Endodermal cell (in vitro differentiated cells): ENCODE data around the gene CLCN7. TPM values are rescaled to one million over a fixed set of nuclear protein-coding genes. Genes with fewer than 3 reads are reported as not detected.

ENCODE experiments used
- DNase-seq: peaks from one replicate; pipeline ENCODE4 v3.0.0-alpha.2; 2017
- H3K27ac ChIP-seq: 2 replicates; pipeline ENCODE4 v1.5.1; 2013; ENCODE audit warnings: mild to moderate bottlenecking, low read depth, low read length, moderate library complexity
- H3K27me3 ChIP-seq: 2 replicates; pipeline ENCODE4 v1.6.1; 2013; ENCODE audit warnings: mild to moderate bottlenecking, low read length, moderate library complexity; ENCODE audit not compliant: insufficient read depth, control insufficient read depth, poor library complexity, severe bottlenecking
- H3K36me3 ChIP-seq: 2 replicates; pipeline ENCODE4 v1.7.0; 2013; ENCODE audit warnings: mild to moderate bottlenecking, low read length, moderate library complexity; ENCODE audit not compliant: control insufficient read depth, insufficient read depth
- H3K4me1 ChIP-seq: one replicate; pipeline ENCODE4 v1.7.0; 2013; ENCODE audit warnings: low read length; ENCODE audit not compliant: control insufficient read depth, insufficient read depth
- H3K4me3 ChIP-seq: 2 replicates; pipeline ENCODE4 v1.5.1; 2013; ENCODE audit warnings: mild to moderate bottlenecking, low read length, moderate library complexity
- H3K9ac ChIP-seq: 2 replicates; pipeline ENCODE4 v1.6.1; 2013; ENCODE audit warnings: mild to moderate bottlenecking, low read length, moderate library complexity; ENCODE audit not compliant: poor library complexity, severe bottlenecking; ENCODE audit errors: extremely low read depth
- H3K9me3 ChIP-seq: 2 replicates; pipeline ENCODE4 v1.6.1; 2013; ENCODE audit warnings: mild to moderate bottlenecking, low read length, moderate library complexity; ENCODE audit not compliant: control insufficient read depth
- H3K27ac Mint-ChIP-seq: 2 replicates; pipeline ENCODE4 v1.8.0; 2020; ENCODE audit warnings: mixed read lengths
- H3K27me3 Mint-ChIP-seq: 2 replicates; pipeline ENCODE4 v1.8.0; 2021; ENCODE audit warnings: mild to moderate bottlenecking, mixed read lengths; ENCODE audit not compliant: insufficient read depth
- H3K36me3 Mint-ChIP-seq: 2 replicates; pipeline ENCODE4 v1.8.0; 2020; ENCODE audit warnings: low read depth, mixed read lengths
- H3K4me1 Mint-ChIP-seq: 2 replicates; pipeline ENCODE4 v1.8.0; 2020; ENCODE audit warnings: mixed read lengths
- H3K4me3 Mint-ChIP-seq: 2 replicates; pipeline ENCODE4 v1.8.0; 2020; ENCODE audit warnings: mild to moderate bottlenecking, moderate library complexity, mixed read lengths
- H3K9me3 Mint-ChIP-seq: 2 replicates; pipeline ENCODE4 v1.8.0; 2020; ENCODE audit warnings: mild to moderate bottlenecking, mixed read lengths
- CTCF ChIP-seq: fragments of 200-600 bp; sonication (generic); conservative IDR thresholded peaks from 2 replicates; pipeline ENCODE4 v1.5.0; 2021; ENCODE audit warnings: antibody characterized with exemption, mild to moderate bottlenecking
- WGBS, 2 experiments: methylation state at CpG; one replicate each; pipeline versions ENCODE4 v1.1.5 to v1.1.7; 2013; ENCODE audit warnings: missing lambda C conversion rate in 2 of 2, mixed read lengths in 1 of 2; ENCODE audit not compliant: insufficient coverage in 1 of 2, insufficient read length in 1 of 2; 5-methylcytosine and 5-hydroxymethylcytosine counted together
- total RNA-seq, 2 donors: library from RNA; stranded (reverse); fragmentation: NEBNext Ultra II Directional in 1 of 2; extraction: Animal tissue kit (Norgen Biotek cat#: 25700) in 1 of 2; gene quantifications; 2 replicates in 1 of 2; 3 replicates in 1 of 2; pipeline ENCODE4 v1.2.1, GENCODE V29; 2021

The CLCN7 gene
- total RNA-seq, 2 donors from 2014 or later, result 94.4 to 96.7 TPM

- no peaks in the 10 kb centered on the region for H3K9me3 ChIP-seq
- H3K27ac ChIP-seq, result no peak overlapping the region
- H3K4me1 ChIP-seq, result no peaks in the 10 kb centered on the region
- peaks cover 26% of the 10 kb centered on the region for H3K36me3 Mint-ChIP-seq
- H3K36me3 ChIP-seq, result peaks cover 13% of the 10 kb centered on the region
- no peak for DNase-seq
- no peaks in the 10 kb centered on the region for H3K4me1 Mint-ChIP-seq
- H3K27me3 ChIP-seq, result no peaks in the 10 kb centered on the region
- no peaks in the 10 kb centered on the region for H3K27me3 Mint-ChIP-seq
- H3K4me3 Mint-ChIP-seq, result no peak overlapping the region
- H3K9me3 Mint-ChIP-seq, result no peaks in the 10 kb centered on the region
- no peak overlapping the region for H3K9ac ChIP-seq
- WGBS, 2 experiments, result 95 to 100% methylated on average over 10 to 21 of the region's 21 CpGs
- H3K27ac Mint-ChIP-seq, result no peak overlapping the region
- no peak overlapping the region for H3K4me3 ChIP-seq
- no peak for TF ChIP-seq CTCF
These were observed 24.0 kb downstream of the CLCN7 start for GRCh38 chr16:1450841-1451240.

- TF ChIP-seq CTCF, result peak; percentile 54
- Mint-ChIP-seq H3K4me1 (no peaks in the 10 kb centered on the region), H3K4me3 (no peak overlapping the region), H3K9me3 (no peaks in the 10 kb centered on the region), H3K27ac (no peak overlapping the region), H3K27me3 (no peaks in the 10 kb centered on the region), H3K36me3 (peaks cover 26% of the 10 kb centered on the region)
- no peaks in the 10 kb centered on the region for H3K27me3 ChIP-seq
- H3K9ac ChIP-seq, result no peak overlapping the region
- no peak overlapping the region for H3K4me3 ChIP-seq
- DNase-seq, result peak; percentile 75
- H3K36me3 ChIP-seq, result peaks cover 13% of the 10 kb centered on the region
- H3K4me1 ChIP-seq, result no peaks in the 10 kb centered on the region
- no peak overlapping the region for H3K27ac ChIP-seq
- WGBS, 2 experiments, result 90 to 94% methylated on average over 28 to 29 of the region's 29 CpGs
- H3K9me3 ChIP-seq, result no peaks in the 10 kb centered on the region
These were observed 24.6 kb downstream of the CLCN7 start for GRCh38 chr16:1450218-1450617.

- no peaks in the 10 kb centered on the region for H3K9me3 Mint-ChIP-seq
- DNase-seq, result no peak
- H3K27me3 Mint-ChIP-seq, result no peaks in the 10 kb centered on the region
- Histone ChIP-seq H3K36me3 (peaks cover 11% of the 10 kb centered on the region), H3K27me3 (no peaks in the 10 kb centered on the region), H3K9me3 (no peaks in the 10 kb centered on the region), H3K4me3 (no peak overlapping the region), H3K27ac (no peak overlapping the region), H3K9ac (no peak overlapping the region), H3K4me1 (no peaks in the 10 kb centered on the region)
- peaks cover 25% of the 10 kb centered on the region for H3K36me3 Mint-ChIP-seq
- no peaks in the 10 kb centered on the region for H3K4me1 Mint-ChIP-seq
- 94 to 95% methylated on average over 20 to 25 of the region's 25 CpGs for WGBS, 2 experiments
- H3K4me3 Mint-ChIP-seq, result no peak overlapping the region
- H3K27ac Mint-ChIP-seq, result no peak overlapping the region
- no peak for TF ChIP-seq CTCF
These were observed 25.5 kb downstream of the CLCN7 start for GRCh38 chr16:1449201-1449788.
